Measurements from ENCODE around the gene CNPPD1. TPM values are rescaled to one million over a fixed set of nuclear protein-coding genes. Genes with fewer than 3 reads are reported as not detected.

CNPPD1 gene
- total RNA-seq, 1 experiment from 2014 or later = 62.9 TPM

DNA sequence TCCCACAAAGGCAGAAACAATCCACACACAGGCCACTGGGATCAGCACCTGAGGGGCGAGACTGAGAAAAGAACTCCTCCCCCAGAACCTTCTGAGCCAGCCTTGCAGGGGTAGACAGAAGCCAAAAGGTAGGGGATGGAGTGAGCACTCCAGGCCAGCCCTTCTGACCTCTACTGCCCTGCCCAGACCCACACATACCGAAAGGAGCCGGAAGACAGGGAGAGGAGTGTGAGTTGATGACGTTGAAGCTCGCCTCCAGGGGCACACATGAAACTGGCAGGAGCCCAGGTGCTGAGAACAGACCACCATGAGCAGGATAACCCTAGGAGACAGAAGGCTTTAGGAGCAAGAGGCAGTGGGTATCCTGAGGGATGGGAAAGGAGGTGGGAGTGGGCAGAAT lies 8.7 kb downstream of the CNPPD1 start:
- TF ChIP-seq, protein P1, sequence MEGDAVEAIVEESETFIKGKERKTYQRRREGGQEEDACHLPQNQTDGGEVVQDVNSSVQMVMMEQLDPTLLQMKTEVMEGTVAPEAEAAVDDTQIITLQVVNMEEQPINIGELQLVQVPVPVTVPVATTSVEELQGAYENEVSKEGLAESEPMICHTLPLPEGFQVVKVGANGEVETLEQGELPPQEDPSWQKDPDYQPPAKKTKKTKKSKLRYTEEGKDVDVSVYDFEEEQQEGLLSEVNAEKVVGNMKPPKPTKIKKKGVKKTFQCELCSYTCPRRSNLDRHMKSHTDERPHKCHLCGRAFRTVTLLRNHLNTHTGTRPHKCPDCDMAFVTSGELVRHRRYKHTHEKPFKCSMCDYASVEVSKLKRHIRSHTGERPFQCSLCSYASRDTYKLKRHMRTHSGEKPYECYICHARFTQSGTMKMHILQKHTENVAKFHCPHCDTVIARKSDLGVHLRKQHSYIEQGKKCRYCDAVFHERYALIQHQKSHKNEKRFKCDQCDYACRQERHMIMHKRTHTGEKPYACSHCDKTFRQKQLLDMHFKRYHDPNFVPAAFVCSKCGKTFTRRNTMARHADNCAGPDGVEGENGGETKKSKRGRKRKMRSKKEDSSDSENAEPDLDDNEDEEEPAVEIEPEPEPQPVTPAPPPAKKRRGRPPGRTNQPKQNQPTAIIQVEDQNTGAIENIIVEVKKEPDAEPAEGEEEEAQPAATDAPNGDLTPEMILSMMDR (IDR thresholded peaks at IDR 0.05; ENCODE audit: insufficient read depth in 1 of 2, low read depth in 1 of 2, low read length in 1 of 2, severe bottlenecking in 1 of 2, unreplicated experiment in 1 of 2) = no peak
- DNase-seq = no peak
- POLR2A ChIA-PET = no interaction called here
- H3K4me1 ChIP-seq = peaks cover 15% of the 10 kb centered on the region
- Mint-ChIP-seq H3K4me1 (ENCODE audit: low read depth, unreplicated experiment) (peaks cover 17% of the 10 kb centered on the region), H3K36me3 (ENCODE audit: insufficient read depth, unreplicated experiment) (peaks cover 14% of the 10 kb centered on the region), H3K27me3 (ENCODE audit: insufficient read depth, unreplicated experiment) (no peaks in the 10 kb centered on the region), H3K9me3 (ENCODE audit: unreplicated experiment) (no peaks in the 10 kb centered on the region), H3K4me3 (ENCODE audit: unreplicated experiment) (no peak overlapping the region), H3K27ac (ENCODE audit: unreplicated experiment) (peak overlapping the region; percentile 27)
- intact Hi-C loops (cut with micrococcal nuclease; ENCODE audit: unreplicated experiment) = no loop called here
- peaks cover 4% of the 10 kb centered on the region; the same call in 1 of the 2 replicates for H3K36me3 ChIP-seq (ENCODE audit: control insufficient read depth, insufficient read depth, low read length)
- H3K4me3 ChIP-seq (ENCODE audit: low read depth, low read length) = no peak overlapping the region
- H3K27me3 ChIP-seq (replicated peaks; ENCODE audit: control insufficient read depth, insufficient read depth, low read length) = no peaks in the 10 kb centered on the region
- H3K9me3 ChIP-seq = no peaks in the 10 kb centered on the region
- CTCF ChIA-PET = no interaction called here
- BruUV-seq (replicated peaks) = no TSS peak

DNA sequence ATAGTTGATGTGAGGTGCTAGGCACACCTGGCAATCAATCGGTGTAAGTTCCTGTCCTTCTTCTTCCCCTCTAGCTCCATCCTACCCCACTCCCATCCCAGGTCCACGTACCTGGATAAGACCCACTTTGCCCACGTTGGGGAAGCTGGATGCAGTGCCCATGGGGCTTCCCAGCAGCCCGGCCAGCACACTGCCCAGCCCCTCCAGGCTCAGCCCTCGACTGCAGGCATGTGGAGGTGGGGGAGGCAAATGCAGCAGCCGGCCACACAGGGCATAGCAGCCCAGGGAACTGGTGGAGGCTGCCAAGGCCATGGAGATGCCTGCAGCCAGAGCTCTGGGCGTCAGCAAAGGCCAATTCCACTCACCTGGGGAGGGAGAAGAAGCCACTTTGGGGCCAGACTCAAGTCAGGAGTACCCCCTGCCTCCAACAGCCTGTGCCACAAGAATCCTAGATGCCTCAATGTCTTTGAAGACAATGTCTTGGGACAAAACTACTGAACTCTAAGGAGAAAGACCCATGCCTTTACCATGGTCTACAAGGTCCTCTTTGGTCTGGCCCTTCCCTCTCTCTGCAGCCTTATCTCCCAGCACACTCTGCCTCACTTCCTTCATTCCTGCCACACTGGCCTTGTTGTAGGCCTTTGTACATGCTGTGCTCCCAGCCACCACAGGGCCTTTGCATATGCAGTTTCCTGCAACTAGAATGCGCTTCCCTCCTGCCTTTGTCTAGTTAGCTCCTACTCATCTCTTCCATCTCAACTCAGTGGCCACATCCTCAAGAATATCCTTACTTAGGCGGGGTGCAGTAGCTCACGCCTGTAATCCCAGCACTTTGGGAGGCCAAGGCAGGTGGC lies 11.4 kb downstream of the CNPPD1 start:
- Mint-ChIP-seq H3K27ac (ENCODE audit: unreplicated experiment) (no peak overlapping the region), H3K27me3 (ENCODE audit: insufficient read depth, unreplicated experiment) (no peaks in the 10 kb centered on the region), H3K9me3 (ENCODE audit: unreplicated experiment) (no peaks in the 10 kb centered on the region), H3K36me3 (ENCODE audit: insufficient read depth, unreplicated experiment) (peaks cover 11% of the 10 kb centered on the region), H3K4me3 (ENCODE audit: unreplicated experiment) (no peak overlapping the region), H3K4me1 (ENCODE audit: low read depth, unreplicated experiment) (peaks cover 18% of the 10 kb centered on the region)
- TF ChIP-seq, protein P1 (IDR thresholded peaks at IDR 0.05; ENCODE audit: insufficient read depth in 1 of 2, low read depth in 1 of 2, low read length in 1 of 2, severe bottlenecking in 1 of 2, unreplicated experiment in 1 of 2) = no peak
- intact Hi-C loops (cut with micrococcal nuclease; ENCODE audit: unreplicated experiment) = no loop called here
- Histone ChIP-seq H3K4me1 (peaks cover 10% of the 10 kb centered on the region), H3K27me3 (replicated peaks; ENCODE audit: control insufficient read depth, insufficient read depth, low read length) (no peaks in the 10 kb centered on the region), H3K9me3 (no peaks in the 10 kb centered on the region), H3K4me3 (ENCODE audit: low read depth, low read length) (no peak overlapping the region), H3K36me3 (ENCODE audit: control insufficient read depth, insufficient read depth, low read length) (no peaks in the 10 kb centered on the region)
- ChIA-PET CTCF (no interaction called here), POLR2A (no interaction called here)
- no TSS peak for BruUV-seq (replicated peaks)
- no peak for DNase-seq

DNA sequence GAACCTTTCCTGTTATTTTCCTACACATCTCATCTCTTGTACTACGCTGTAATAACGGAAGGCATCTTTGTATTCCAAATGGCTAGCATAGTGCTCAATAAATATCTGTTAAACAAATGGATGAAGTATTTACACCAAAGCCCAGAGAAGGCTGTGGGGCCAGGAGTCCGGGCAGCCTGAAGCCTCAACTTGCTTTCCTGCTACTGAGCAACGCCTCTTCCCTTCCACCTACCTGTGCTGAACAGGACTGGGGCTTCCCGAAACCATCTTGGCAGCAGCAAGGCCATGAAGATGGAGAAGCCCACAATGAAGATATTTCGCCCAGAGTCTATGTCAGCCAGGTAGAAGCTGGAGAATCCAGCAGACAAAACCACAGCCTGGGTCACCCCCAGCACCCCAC lies 13.6 kb downstream of the CNPPD1 start:
- intact Hi-C loops (cut with micrococcal nuclease; ENCODE audit: unreplicated experiment) = no loop called here
- H3K4me3 Mint-ChIP-seq (ENCODE audit: unreplicated experiment) = no peak overlapping the region
- H3K27me3 ChIP-seq (replicated peaks; ENCODE audit: control insufficient read depth, insufficient read depth, low read length) = no peaks in the 10 kb centered on the region
- no peak overlapping the region for H3K4me3 ChIP-seq (ENCODE audit: low read depth, low read length)
- 0 out of 2 replicates have a peak, but pooled peaks cover 1% of the 10 kb centered on the region for H3K36me3 ChIP-seq (ENCODE audit: control insufficient read depth, insufficient read depth, low read length)
- BruUV-seq (replicated peaks) = no TSS peak
- H3K9me3 ChIP-seq = no peaks in the 10 kb centered on the region
- TF ChIP-seq, protein P1 (IDR thresholded peaks at IDR 0.05; ENCODE audit: insufficient read depth in 1 of 2, low read depth in 1 of 2, low read length in 1 of 2, severe bottlenecking in 1 of 2, unreplicated experiment in 1 of 2) = no peak
- H3K9me3 Mint-ChIP-seq (ENCODE audit: unreplicated experiment) = no peaks in the 10 kb centered on the region
- no peaks in the 10 kb centered on the region for H3K27me3 Mint-ChIP-seq (ENCODE audit: insufficient read depth, unreplicated experiment)
- peaks cover 14% of the 10 kb centered on the region for H3K4me1 Mint-ChIP-seq (ENCODE audit: low read depth, unreplicated experiment)
- POLR2A ChIA-PET = no interaction called here
- H3K36me3 Mint-ChIP-seq (ENCODE audit: insufficient read depth, unreplicated experiment) = peaks cover 18% of the 10 kb centered on the region
- no peak overlapping the region for H3K27ac Mint-ChIP-seq (ENCODE audit: unreplicated experiment)
- H3K4me1 ChIP-seq = peaks cover 11% of the 10 kb centered on the region; the same call in 1 of the 2 replicates
- DNase-seq = no peak
- CTCF ChIA-PET = interaction anchor here (0.6 to 1.3 kb wide), 2 partner anchors 43 to 460 kb away, joined by 3 read pairs; partner anchors contain the start of gene ZFAND2B
